OCI-LY1 (cell line): Measurements from ENCODE around the gene TMEM106C.

Source experiments
- H2AFZ ChIP-seq: fragments of 200-600 bp; sonication (generic), shearing (Covaris generic); 2 replicates; pipeline ENCODE4 v1.6.0; 2014; ENCODE audit warnings: antibody characterized with exemption, mild to moderate bottlenecking, low read length
- H3F3A ChIP-seq: fragments of 200-600 bp; sonication (generic), shearing (Covaris generic); 2 replicates; pipeline ENCODE4 v1.6.0; 2014; ENCODE audit warnings: mild to moderate bottlenecking, antibody characterized with exemption, low read length, moderate library complexity; ENCODE audit not compliant: insufficient read depth
- H3K27ac ChIP-seq: fragments of 200-600 bp; sonication (generic); 2 replicates; pipeline ENCODE4 v1.5.1; 2014; ENCODE audit warnings: low read length, mixed run types, mild to moderate bottlenecking, low read depth; ENCODE audit not compliant: poor library complexity, severe bottlenecking
- H3K27me3 ChIP-seq: fragments of 200-600 bp; sonication (generic); 2 replicates; pipeline ENCODE4 v1.6.0; 2014; ENCODE audit warnings: antibody characterized with exemption, mild to moderate bottlenecking, low read length, moderate library complexity; ENCODE audit not compliant: insufficient read depth
- H3K36me3 ChIP-seq: fragments of 200-600 bp; sonication (generic); 2 replicates; pipeline ENCODE4 v1.6.1; 2014; ENCODE audit warnings: mild to moderate bottlenecking, antibody characterized with exemption, low read length, moderate library complexity, mixed read lengths; ENCODE audit not compliant: insufficient read depth
- H3K4me1 ChIP-seq: fragments of 200-600 bp; sonication (generic); 2 replicates; pipeline ENCODE4 v1.5.1; 2014; ENCODE audit warnings: mild to moderate bottlenecking, low read length, moderate library complexity; ENCODE audit not compliant: insufficient read depth, severe bottlenecking
- H3K4me2 ChIP-seq: fragments of 200-600 bp; sonication (generic), shearing (Covaris generic); 2 replicates; pipeline ENCODE4 v1.6.1; 2014; ENCODE audit warnings: low read length
- H3K4me3 ChIP-seq: fragments of 200-600 bp; sonication (generic); 2 replicates; pipeline ENCODE4 v1.5.1; 2014; ENCODE audit warnings: low read length, low read depth, mild to moderate bottlenecking, mixed read lengths; ENCODE audit not compliant: poor library complexity, severe bottlenecking
- H3K79me2 ChIP-seq: fragments of 200-600 bp; shearing (Covaris generic); 2 replicates; pipeline ENCODE4 v1.6.1; 2016; ENCODE audit warnings: mixed run types, low read length, mixed read lengths; ENCODE audit not compliant: insufficient read depth
- H3K9ac ChIP-seq: fragments of 200-600 bp; sonication (generic), shearing (Covaris generic); 2 replicates; pipeline ENCODE4 v1.6.1; 2014; ENCODE audit warnings: mild to moderate bottlenecking, low read length, mixed read lengths
- H3K9me2 ChIP-seq: fragments of 200-600 bp; sonication (generic), shearing (Covaris generic); 2 replicates; pipeline ENCODE4 v1.6.1; 2014; ENCODE audit warnings: low read depth, mild to moderate bottlenecking, low read length, mixed read lengths
- H3K9me3 ChIP-seq: fragments of 200-600 bp; shearing (Covaris generic); 2 replicates; pipeline ENCODE4 v1.6.1; 2014; ENCODE audit warnings: low read length, mixed read lengths
- H4K20me1 ChIP-seq: fragments of 200-600 bp; sonication (generic), shearing (Covaris generic); 2 replicates; pipeline ENCODE4 v1.6.0; 2016; ENCODE audit warnings: mild to moderate bottlenecking, low read length; ENCODE audit not compliant: insufficient read depth
- EZH2 ChIP-seq: fragments of 200-600 bp; sonication (generic), shearing (Covaris generic); IDR thresholded peaks from 2 replicates; pipeline ENCODE4 v1.8.0; 2017; ENCODE audit warnings: borderline replicate concordance, mixed run types, mild to moderate bottlenecking, antibody characterized with exemption, low read length, moderate library complexity, mixed read lengths
- TF ChIP-seq, protein P1 (sequence below): fragments of 200-600 bp; sonication (generic), shearing (Covaris generic); IDR thresholded peaks from 2 replicates; pipeline ENCODE4 v1.5.1; 2017; ENCODE audit warnings: mild to moderate bottlenecking, antibody characterized with exemption, low read length, moderate library complexity, mixed read lengths

TMEM106C gene

DNA sequence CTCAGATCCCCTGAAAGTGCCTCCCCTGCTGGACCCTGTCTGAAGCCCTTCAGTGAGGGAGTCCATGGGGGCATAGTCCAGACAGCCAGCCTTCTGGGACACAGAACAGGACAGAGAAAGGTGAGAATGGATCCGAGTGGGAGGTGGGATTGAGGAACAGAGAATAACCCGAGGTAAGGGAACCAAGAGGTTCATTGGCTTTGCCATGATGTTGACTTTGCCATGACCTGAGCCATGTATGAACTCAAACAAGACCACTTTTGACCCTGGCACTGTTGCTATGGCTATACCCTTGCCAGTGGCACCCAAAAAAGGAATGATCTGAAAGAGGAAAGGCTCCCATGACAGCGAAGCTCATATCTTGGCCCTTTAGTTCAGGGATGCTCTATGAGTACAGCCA lies 36.0 kb upstream of the TMEM106C start:
- Histone ChIP-seq H3K27me3 (no peaks in the 10 kb centered on the region), H4K20me1 (no peaks in the 10 kb centered on the region), H3K9me2 (no peaks in the 10 kb centered on the region), H3K9ac (no peak overlapping the region), H2AFZ (no peak overlapping the region), H3K4me2 (no peak overlapping the region), H3K27ac (no peak overlapping the region), H3F3A (no peaks in the 10 kb centered on the region), H3K4me3 (no peak overlapping the region), H3K79me2 (no peaks in the 10 kb centered on the region), H3K9me3 (no peaks in the 10 kb centered on the region), H3K36me3 (no peaks in the 10 kb centered on the region), H3K4me1 (no peaks in the 10 kb centered on the region)
- TF ChIP-seq EZH2, result no peak
- TF ChIP-seq, protein P1, sequence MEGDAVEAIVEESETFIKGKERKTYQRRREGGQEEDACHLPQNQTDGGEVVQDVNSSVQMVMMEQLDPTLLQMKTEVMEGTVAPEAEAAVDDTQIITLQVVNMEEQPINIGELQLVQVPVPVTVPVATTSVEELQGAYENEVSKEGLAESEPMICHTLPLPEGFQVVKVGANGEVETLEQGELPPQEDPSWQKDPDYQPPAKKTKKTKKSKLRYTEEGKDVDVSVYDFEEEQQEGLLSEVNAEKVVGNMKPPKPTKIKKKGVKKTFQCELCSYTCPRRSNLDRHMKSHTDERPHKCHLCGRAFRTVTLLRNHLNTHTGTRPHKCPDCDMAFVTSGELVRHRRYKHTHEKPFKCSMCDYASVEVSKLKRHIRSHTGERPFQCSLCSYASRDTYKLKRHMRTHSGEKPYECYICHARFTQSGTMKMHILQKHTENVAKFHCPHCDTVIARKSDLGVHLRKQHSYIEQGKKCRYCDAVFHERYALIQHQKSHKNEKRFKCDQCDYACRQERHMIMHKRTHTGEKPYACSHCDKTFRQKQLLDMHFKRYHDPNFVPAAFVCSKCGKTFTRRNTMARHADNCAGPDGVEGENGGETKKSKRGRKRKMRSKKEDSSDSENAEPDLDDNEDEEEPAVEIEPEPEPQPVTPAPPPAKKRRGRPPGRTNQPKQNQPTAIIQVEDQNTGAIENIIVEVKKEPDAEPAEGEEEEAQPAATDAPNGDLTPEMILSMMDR, result no peak

GRCh38 chr12:47930634-47931033 lies 32.8 kb upstream of the TMEM106C start:
- no peak overlapping the region for H3K4me2 ChIP-seq
- no peak overlapping the region for H3K9ac ChIP-seq
- no peaks in the 10 kb centered on the region for H4K20me1 ChIP-seq
- no peaks in the 10 kb centered on the region for H3K9me2 ChIP-seq
- H3K4me3 ChIP-seq, result no peak overlapping the region
- no peak overlapping the region for H3K27ac ChIP-seq
- no peaks in the 10 kb centered on the region for H3K9me3 ChIP-seq
- no peaks in the 10 kb centered on the region for H3K4me1 ChIP-seq
- no peaks in the 10 kb centered on the region for H3K79me2 ChIP-seq
- TF ChIP-seq, protein P1, result no peak
- no peak for TF ChIP-seq EZH2
- H3F3A ChIP-seq, result no peaks in the 10 kb centered on the region
- H2AFZ ChIP-seq, result no peak overlapping the region
- H3K27me3 ChIP-seq, result no peaks in the 10 kb centered on the region
- H3K36me3 ChIP-seq, result no peaks in the 10 kb centered on the region

- Histone ChIP-seq H3K4me2 (no peak overlapping the region), H3K9me3 (no peaks in the 10 kb centered on the region), H3K9ac (no peak overlapping the region), H3F3A (no peaks in the 10 kb centered on the region), H3K9me2 (no peaks in the 10 kb centered on the region), H3K27me3 (no peaks in the 10 kb centered on the region), H3K4me3 (no peak overlapping the region), H2AFZ (no peak overlapping the region), H3K36me3 (no peaks in the 10 kb centered on the region), H3K4me1 (no peaks in the 10 kb centered on the region), H3K79me2 (no peaks in the 10 kb centered on the region), H3K27ac (no peak overlapping the region), H4K20me1 (no peaks in the 10 kb centered on the region)
- TF ChIP-seq EZH2, result no peak
These were observed 32.2 kb upstream of the TMEM106C start for GRCh38 chr12:47931187-47931586.

DNA sequence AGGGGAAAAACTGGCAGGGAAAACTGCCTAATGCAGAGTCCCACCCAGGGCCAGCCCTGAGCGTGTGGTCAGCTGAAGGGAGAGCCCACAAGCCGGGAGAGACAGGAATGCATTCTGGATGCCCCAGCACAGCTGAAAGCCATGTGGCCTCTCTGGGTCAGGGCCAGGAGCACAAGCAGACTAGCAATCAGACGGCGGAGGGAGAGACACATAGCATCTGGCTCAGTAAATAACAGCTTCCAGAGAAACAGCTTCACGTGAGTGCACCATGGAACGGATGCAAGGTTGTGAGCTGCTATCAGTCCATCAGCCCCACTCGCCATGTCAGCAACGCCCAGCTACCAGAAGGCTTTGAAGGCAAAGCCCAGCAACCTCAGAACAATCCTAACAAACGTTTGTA lies 28.2 kb upstream of the TMEM106C start:
- H3K27ac ChIP-seq, result no peak overlapping the region
- H2AFZ ChIP-seq, result no peak overlapping the region

More for the DNA sequence above, 28.2 kb upstream of the TMEM106C start:
- no peak for TF ChIP-seq EZH2
- TF ChIP-seq, protein P1, result no peak
- Histone ChIP-seq H3K9me3 (no peaks in the 10 kb centered on the region), H3K4me2 (no peak overlapping the region), H3K36me3 (no peaks in the 10 kb centered on the region), H3F3A (no peaks in the 10 kb centered on the region), H3K79me2 (no peaks in the 10 kb centered on the region), H3K9me2 (no peaks in the 10 kb centered on the region), H4K20me1 (no peaks in the 10 kb centered on the region), H3K4me1 (no peaks in the 10 kb centered on the region), H3K27me3 (0 out of 2 replicates have a peak, but pooled peaks cover 5% of the 10 kb centered on the region), H3K4me3 (no peak overlapping the region), H3K9ac (no peak overlapping the region)
